NCI-H128 (cell line): ENCODE measurements around the gene CARD14.
"Not testable (repeated sequence)": the region's sequence is repeated elsewhere in the genome, so short reads cannot be mapped to it uniquely, and the experiment has no call there.

Experiments used
- DNase-seq: peaks from one replicate; lab custom pipeline; 2025; ENCODE audit not compliant: unreplicated experiment; lab: John Stamatoyannopoulos, UW

Gene CARD14

DNA sequence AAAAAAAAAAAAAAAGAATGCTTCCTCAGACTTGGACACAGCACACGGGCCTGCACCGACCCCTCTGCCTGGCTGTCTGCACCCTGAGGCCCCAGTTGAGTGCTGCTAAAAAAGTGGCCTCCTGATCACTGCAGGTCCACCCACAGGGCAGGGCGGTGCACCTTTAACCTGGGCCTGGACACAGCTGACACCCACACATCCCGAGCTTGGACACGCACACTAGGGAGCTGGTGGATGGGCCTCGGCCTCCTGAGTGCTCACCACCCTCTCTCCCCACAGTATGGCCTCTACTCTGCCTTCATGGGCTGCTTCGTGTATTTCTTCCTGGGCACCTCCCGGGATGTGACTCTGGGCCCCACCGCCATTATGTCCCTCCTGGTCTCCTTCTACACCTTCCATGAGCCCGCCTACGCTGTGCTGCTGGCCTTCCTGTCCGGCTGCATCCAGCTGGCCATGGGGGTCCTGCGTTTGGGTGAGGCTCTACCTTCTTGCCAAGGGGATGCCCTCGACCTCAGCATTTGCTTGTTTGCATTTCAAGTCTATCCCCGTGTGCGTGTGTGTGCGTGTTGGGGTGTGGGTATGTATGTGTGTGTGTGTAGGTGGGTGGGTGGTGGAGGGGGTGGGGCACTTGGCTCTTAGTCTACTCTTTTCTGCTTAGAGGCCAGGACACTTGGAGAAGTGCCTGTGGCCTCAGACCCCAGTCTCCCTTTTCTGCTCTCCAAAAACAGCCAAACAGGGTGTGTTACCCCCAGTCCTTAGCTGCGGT is 52.7 kb downstream of the CARD14 start:
- no peak for DNase-seq

DNA sequence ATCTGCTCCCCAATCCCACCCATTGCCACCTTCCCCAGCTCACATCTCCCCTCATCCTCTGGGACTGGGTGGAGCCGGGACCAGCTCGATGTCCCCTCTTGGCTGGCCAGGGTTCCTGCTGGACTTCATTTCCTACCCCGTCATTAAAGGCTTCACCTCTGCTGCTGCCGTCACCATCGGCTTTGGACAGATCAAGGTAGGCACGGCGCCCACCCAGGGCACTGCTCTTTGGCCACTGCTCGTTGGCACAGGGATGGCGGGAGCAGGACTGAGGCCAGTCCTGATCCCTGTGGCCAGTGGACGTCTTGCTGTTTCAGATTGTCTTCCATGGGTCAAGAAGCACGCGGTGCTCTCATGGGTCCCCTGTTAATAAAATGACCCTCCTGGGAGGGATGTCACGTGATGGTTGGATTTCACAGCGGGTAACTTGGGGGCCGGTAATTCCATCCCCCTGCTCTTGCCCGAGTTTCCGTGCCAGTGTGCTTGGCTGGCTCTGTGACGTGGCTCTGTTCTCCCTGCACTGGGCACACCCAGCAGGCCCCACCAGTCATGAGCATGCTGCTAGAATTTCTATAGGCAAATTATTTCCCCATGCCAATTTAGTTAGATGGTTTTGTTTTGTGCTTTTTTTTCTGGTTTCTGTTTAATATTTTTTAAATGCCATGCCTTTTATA is 53.4 kb downstream of the CARD14 start:
- no peak for DNase-seq

DNA sequence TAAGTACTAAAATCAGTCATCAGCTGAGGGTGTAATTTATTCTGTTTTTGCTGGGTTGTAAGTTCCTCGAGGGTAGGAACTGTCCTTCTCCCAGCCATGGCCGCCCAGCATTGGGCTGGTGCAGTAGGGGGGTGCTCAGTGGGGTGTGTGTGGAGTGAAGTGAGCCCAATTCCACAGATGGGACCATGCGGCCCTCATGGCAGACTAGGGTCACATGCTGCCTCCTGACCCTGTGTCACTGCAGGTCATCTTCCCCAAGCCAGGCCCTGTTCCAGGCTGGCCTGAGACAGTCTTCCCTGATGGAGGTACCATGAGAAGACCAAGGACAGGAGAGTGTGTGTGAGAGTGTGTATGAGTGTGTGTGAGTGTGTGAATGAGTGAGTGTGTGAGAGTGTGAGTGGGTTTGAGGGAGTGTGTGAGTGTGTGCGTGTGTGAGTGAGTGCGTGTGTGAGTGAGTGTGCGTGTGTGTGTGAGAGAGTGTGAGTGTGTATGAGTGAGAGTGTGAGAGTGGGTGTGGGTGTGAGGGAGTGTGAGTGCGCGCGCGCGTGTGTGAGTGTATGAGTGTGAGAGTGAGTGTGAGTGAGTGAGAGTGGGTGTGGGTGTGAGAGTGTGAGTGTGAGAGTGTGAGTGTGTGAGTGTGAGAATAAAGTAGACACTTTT is 54.1 kb downstream of the CARD14 start:
- no peak for DNase-seq

DNA sequence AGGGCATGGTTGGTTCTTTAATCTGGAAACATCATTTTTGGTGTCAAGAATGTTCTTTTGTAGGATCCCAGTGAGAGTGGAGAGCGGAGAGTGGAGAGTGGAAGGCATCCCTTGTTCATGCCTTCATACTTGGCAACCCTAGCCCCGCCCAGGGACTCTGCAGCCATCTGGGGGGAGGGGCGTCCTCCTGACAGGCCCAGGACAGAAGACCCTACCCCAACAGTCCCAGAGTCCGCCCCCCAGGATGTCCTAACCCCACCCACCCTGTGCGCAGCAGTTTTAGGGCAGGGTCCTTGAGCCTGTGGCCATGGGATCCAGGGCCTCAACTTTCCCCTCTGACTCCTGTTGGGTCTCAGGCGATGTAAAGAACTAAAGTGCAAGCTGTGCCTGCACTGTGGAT is 54.9 kb downstream of the CARD14 start:
- DNase-seq = no peak

DNA sequence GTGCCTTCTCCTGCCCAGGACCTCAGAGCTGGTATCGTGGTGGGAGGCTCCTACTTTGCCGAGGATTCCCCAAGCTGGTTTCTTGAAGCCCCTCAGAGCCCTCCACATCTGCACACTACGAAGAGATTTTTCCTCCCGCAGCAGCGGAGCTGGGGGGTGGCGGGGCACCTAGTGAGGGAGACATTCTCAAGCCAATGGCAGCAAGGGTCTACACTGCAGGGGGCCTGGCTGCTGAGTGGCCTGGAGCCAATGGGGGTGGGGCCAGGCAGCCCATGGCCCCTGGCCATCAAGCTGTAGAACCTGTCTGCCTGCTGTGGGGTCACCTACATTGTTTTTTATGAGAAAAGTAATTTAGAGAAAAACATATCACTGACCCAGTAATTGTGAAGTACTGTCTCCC is 55.4 kb downstream of the CARD14 start:
- DNase-seq = no peak

DNA sequence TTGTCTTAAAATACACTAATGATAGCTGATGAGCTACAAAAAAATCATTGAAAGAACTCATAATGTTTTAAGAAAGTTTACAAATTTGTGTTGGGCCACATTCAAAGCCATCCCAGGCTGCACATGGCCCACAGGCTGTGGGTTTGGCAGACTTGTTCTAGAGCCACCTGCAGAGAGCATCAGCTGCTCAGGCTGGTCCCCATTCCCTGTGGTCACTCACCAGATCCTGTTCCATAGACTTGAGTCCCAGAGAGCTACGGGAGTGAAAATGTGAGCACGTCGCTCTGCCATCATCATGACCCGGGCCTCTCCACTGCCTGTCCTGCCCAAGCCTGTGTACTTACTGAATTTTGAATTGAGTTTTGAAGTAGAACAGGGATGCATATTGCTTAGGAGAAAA is 57.3 kb downstream of the CARD14 start:
- no peak for DNase-seq

DNA sequence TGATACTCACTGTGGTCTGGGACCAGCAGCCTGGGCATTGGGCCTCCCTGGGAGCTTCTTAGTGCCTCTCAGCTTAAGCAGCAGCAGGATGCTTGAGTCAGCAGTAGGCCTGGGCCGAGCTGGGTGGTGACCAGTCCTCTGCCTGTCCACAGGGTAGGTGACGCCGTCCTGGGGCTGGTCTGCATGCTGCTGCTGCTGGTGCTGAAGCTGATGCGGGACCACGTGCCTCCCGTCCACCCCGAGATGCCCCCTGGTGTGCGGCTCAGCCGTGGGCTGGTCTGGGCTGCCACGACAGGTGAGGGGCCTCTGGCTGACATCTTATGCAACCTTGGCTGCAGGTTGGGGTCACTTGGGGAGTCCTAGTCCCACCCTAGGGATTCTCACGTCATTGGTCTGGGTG is 57.8 kb downstream of the CARD14 start:
- DNase-seq = no peak

DNA sequence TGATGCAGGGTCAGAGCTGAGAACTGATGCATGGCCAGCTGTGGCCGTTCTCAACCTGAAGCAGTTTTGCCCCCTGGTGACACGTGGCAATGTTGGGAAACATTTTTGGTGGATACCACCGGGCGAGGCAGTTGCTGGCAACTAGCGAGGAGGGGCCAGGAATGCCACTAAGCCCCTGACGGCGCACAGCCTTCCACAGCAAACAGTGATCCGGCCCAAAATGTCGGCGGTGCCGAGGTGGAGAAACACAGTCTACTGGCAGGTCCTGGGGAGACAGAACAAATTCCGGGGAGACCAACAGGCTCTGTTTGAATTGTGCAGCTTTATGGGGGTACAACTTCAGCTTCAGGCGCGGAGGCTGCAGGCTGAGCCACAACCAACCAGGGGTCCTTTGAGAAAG is 58.6 kb downstream of the CARD14 start:
- DNase-seq = no peak

DNA sequence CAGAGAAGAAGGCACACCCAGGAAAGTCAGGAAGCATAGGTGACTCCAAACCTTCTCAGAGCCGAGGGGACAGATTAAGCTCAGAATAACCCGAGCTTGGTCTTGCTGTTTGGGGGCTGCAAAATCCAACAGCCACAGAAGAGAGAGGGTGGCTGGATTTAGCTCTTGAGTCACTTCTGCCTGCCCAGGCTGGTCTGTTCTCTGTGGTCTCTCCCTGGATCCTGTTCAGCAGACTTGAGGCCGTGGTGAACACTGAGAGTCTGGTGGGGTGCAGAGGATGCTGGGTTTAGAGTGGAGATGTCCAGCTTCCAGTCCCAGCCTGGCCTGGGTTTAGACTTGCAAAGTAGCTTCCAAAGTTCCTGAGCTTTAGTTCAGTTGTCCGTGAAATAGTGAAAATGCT is 59.2 kb downstream of the CARD14 start:
- no peak for DNase-seq

DNA sequence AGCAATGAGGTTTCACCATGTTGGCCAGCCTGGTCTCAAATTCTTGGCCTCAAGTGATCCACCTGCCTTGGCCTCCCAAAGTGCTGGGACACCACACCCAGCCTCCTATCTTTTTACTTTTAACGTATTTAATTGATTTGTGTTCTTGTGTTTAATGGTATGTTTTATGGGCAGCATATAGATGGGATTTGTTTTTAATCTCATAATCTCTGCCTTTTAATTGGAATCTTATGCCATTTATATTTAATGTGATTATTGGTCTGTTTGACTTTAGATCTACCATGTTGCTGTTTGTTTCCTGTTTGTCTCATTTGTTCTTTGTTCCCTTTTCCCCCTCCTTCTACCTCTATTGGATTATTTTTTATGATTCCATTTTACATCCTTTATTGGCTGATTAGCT is 62.6 kb downstream of the CARD14 start:
- no peak for DNase-seq

DNA sequence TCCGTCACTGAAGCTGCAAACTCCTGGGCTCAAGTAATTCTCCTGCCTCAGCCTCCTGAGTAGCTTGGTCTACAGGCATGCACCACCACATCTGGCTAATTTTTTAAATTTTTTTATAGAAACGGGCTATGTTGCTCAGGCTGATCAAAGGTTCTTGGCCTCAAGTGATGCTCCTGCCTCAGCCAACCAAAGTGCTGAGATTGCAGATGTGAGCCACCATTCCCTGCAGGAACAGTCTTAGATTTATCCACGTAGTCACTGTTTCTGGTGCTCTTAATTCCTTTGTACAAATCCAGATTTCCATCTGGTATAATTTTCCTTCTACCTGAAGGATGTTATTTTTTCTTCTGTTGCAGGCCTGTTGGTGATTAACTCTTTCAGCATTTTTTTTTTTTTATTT is 63.4 kb downstream of the CARD14 start:
- no peak for DNase-seq

DNA sequence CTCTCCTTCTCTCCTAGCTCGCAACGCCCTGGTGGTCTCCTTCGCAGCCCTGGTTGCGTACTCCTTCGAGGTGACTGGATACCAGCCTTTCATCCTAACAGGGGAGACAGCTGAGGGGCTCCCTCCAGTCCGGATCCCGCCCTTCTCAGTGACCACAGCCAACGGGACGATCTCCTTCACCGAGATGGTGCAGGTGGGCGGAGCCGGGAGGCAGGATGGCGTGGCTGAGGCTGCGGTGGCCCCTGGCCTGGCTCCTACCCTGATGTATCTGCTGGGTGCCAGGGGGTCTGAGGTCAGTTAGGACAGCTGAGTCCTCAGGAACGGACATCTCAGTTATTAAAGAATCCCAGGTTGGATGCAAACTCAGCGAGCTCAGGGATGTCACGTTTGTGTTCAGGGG is 67.1 kb downstream of the CARD14 start:
- DNase-seq = no peak

DNA sequence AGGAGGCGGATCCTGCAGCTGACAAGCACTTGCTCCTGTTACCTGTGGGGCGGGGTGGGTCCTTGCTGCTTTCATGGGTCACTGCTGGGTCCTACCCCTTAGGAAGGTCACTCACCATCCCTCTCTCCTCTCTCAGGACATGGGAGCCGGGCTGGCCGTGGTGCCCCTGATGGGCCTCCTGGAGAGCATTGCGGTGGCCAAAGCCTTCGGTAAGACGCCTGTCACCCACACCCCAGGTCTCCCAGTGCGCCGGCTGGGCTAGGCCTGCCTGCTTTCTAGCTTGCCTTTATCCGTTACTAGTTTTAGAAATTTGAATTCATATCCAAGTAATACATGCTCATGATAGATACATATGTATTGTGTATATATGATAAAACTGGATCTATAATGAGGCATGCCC is 67.6 kb downstream of the CARD14 start:
- DNase-seq = no peak

DNA sequence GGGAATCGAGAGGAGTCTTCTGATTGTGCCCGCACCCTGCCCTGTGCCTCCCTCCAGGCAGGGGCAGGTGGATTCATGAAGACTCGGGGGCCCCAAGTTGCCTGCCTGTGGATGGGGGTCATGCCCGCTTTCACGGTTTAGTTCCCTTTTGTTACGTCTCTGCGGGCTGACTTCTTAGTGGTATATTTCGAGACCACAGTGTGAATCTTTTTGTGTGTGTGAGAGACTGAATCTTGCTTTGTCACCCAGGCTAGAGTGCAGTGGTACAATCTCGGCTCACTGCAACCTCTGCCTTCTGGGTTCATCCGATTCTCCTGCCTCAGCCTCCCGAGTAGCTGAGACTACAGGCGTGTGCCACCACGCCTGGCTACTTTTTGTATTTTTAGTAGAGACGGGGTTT is 72.7 kb downstream of the CARD14 start:
- no peak for DNase-seq

DNA sequence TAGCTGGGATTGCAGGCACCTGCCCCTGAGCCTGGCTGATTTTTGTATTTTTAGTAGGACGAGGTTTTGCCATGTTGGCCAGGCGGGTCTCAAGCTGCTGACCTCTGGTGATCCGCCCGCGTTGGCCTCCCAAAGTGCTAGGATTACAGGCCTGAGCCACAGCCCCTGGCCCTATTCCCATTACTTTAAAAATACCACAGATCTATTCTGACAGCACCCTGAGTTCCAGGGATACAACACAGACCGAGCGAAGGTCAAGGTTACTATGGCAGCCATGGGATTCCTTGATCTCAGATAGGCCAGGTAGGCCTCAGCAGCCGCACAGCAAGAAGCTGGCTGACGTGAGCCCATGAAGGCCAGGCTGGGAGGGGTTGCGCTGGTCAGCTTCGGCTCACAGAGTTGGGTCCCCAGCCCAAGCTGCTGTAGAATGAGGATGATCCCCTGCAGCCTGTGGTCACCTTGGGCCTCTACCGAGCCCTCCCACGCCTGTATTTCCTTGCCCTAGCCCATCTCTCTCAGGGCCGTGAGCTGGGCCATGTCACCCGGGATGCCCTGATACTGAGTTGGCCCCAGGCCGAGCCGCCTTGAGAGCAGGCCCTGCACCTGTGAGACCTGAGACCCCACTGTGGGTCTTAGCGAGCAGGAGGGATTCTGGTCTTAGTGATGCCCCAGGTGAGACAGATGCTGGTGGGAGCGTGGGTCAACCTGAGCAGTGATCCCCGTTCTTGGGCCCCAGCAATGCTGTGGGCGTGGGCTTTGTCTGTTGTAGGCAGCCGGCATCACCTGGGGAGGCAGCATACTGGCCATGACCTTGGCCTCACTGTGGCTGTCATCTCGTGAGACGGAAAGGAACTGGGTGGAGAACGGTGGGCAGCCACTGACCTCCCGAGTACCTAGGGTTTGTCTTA is 74.0 kb downstream of the CARD14 start:
- no peak for DNase-seq

DNA sequence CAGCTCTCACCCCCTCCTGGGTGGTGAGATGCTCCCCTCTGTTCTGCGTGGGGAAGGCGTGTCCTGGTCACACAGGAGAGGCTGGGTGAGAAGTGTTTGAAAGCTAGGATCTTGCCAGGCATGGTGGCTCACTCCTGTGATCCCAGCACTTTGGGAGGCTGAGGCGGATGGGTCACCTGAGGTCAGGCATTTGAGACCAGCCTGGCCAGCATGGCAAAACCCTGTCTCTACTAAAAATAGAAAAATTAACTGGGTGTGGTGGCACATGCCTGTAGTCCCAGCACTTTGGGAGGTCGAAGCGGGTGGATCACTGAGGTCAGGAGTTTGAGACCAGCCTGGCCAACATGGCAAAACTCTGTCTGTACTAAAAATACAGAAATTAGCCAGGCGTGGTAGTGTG is 74.6 kb downstream of the CARD14 start:
- not testable (repeated sequence) for DNase-seq

DNA sequence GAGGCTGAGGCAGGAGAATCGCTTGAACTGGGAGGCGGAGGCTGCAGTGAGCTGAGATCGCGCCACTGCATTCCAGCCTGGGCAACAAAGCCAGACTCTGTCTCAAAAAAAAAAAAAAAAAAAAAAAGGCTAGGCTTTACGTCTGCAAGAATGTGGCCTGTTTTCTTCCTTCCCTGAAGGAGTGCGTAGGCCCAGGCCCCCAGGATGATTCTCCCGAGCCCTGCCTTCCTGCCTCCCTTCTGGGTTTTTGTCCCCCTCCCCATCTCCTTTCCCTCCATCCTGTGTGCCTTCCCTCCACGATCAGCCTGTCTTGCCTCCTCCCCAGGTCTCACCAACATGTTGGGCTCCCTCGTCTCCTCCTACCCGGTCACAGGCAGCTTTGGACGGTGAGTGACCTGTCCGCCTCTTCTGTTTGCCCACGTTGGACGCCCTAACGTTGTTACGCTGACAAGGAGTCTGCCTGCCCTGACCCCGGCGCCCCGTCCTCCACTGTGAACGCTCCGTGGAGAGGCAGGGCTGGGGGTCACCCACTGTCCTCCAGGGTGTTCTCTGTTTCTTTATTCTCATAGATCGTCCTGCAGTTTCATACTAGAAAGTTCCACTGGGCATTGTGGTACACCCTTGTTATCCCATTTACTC is 75.2 kb downstream of the CARD14 start:
- DNase-seq = no peak

DNA sequence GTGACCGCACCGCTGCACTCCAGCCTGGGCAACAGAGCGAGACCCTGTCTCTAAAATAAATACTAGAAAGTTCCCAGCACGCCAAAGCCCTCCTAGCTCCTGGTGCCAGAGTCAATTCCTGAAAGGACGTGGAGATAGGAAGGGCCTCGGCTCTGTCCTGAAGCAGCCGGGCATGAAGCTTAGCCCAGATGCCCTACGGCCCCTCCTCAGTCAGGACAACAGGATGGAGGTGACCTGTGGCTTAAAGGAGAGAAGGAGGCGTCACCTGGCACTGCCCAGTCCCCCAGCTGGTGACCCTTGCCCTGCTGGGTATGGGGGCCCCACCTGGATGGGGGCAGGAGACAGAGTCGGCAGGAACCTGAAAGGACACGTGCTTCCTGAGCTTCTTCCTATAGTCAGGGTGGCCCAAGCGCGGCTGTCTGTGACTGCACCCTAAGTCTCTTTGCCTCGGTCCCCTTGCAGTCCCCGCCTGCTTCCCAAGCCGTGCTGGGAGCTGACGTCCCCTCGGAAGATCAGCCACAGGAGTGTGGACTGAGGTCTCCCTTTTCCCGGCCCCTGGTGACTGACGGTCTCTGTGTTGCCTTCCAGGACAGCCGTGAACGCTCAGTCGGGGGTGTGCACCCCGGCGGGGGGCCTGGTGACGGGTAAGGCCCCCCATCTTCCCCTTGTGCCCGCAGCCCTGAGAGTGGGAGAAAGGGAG is 75.9 kb downstream of the CARD14 start:
- no peak for DNase-seq

DNA sequence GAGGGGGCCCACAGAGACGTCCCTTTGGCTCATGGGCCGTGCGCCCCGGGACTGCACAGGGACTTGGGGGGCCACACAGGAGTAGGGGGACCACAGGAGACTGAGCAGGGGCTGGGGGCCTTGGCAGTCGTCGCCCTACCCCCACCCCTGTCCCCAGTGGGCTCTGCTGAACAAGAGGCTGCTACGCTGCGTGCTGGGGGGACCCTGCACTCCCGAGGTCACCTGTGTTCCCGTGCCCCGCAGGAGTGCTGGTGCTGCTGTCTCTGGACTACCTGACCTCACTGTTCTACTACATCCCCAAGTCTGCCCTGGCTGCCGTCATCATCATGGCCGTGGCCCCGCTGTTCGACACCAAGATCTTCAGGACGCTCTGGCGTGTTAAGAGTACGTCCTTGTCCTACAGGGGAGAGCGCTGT is 76.4 kb downstream of the CARD14 start:
- DNase-seq = no peak

DNA sequence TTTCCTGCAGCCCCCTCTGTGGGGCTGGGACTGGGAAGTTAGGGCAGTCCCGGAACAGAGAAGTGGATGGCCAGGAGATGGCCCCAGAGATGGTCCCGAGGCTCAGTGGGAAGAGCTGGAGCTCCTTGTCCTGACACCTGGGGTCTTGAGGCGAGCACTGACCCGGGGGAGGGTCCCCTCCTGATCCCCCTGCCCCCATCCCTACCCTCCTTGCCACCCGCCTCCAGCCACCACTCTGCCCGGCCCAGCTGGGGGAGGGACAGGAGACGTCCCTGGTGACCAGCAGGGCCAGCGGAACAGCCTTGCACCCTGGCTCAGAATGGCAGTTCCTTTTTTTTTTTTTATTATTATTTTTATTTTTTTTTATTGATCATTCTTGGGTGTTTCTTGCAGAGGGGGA is 76.9 kb downstream of the CARD14 start:
- DNase-seq = no peak
